Articular chondrocyte of knee joint (primary cell): ENCODE data around the gene GPD1L. TPM values are rescaled to one million over a fixed set of nuclear protein-coding genes. Genes with fewer than 3 reads are reported as not detected.

ENCODE experiments used
- total RNA-seq: library from RNA; depleted of rRNA; stranded (reverse); fragments of >200 nt; gene quantifications from 2 replicates; pipeline ENCODE4 v1.2.3, GENCODE V29; 2012

GPD1L gene
- 10.5 and 12.6 TPM in 2 replicates for total RNA-seq

GRCh38 chr3:32106132-32106928 is at the start of gene GPD1L:
TSS of gene GPD1L (plus strand) at chr3:32106620. CDS start at chr3:32106712, 92 bp downstream.

Other genes starting within 250 kb of the GPD1L start
- 32.9 and 36.9 TPM in 2 replicates for gene OSBPL10, start 125.4 kb upstream of the GPD1L start, total RNA-seq
- 1.8 and 2.8 TPM in 2 replicates for gene ZNF860, start 124.9 kb upstream of the GPD1L start, total RNA-seq
- gene CMTM8, start 132.1 kb downstream of the GPD1L start, total RNA-seq = 0.26 and 0.86 TPM in 2 replicates